BE2C (cell line): ENCODE data around the gene BACE2.

Experiments
- DNase-seq: peaks from one replicate; pipeline ENCODE4 v3.0.0-alpha.2; 2020
- H3K27me3 ChIP-seq: fragments of 250-450 bp; sonication (Bioruptor Pico); 2 replicates; pipeline ENCODE4 v1.5.1; 2020; ENCODE audit warnings: mild to moderate bottlenecking
- H3K36me3 ChIP-seq: fragments of 250-450 bp; sonication (Bioruptor Pico); 2 replicates; pipeline ENCODE4 v1.5.1; 2020; ENCODE audit warnings: mild to moderate bottlenecking
- H3K4me1 ChIP-seq: fragments of 250-450 bp; sonication (Bioruptor Pico); 2 replicates; pipeline ENCODE4 v1.5.1; 2020
- H3K4me3 ChIP-seq: 2 replicates; pipeline ENCODE4 v1.5.1; 2011; ENCODE audit warnings: low read depth, low read length
- H3K9me3 ChIP-seq: fragments of 250-450 bp; sonication (Bioruptor Pico); 2 replicates; pipeline ENCODE4 v1.5.1; 2020
- TF ChIP-seq, protein P1 (sequence below): IDR thresholded peaks from 2 replicates; pipeline ENCODE4 v1.5.1; 2012; ENCODE audit warnings: mild to moderate bottlenecking, low read depth, low read length

Gene BACE2

DNA sequence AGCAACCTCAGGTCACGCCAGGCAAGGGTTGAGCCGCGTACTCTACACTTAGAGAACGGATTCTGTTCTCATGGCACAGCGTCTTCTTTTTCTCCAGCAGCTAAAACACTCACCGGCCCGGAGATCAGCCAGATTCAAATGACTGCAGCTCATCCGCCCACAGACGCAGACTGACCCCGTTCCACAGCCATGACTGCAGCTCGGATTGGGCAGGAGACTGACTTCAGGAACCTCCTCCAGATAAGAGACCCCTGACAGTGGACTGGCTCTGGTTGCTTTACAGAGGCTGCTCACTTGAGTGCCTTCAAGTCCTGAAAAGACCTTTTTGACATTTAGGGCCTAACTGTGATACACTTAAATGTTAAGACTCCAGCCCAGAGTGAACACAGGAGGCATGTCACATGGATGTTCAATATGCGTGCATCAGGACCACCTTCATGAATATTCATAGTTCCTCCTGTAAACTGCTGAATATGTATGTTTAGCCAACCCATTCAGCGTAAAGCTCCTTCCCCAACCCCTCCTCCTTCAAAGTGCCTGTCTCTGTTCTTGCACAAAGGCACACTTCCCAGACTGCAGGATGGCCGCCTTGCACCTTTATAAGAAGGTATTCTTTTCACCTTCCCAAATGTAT lies 42.6 kb downstream of the BACE2 start:
- no peaks in the 10 kb centered on the region; the same call in 1 of the 2 replicates for H3K9me3 ChIP-seq
- TF ChIP-seq, protein P1, sequence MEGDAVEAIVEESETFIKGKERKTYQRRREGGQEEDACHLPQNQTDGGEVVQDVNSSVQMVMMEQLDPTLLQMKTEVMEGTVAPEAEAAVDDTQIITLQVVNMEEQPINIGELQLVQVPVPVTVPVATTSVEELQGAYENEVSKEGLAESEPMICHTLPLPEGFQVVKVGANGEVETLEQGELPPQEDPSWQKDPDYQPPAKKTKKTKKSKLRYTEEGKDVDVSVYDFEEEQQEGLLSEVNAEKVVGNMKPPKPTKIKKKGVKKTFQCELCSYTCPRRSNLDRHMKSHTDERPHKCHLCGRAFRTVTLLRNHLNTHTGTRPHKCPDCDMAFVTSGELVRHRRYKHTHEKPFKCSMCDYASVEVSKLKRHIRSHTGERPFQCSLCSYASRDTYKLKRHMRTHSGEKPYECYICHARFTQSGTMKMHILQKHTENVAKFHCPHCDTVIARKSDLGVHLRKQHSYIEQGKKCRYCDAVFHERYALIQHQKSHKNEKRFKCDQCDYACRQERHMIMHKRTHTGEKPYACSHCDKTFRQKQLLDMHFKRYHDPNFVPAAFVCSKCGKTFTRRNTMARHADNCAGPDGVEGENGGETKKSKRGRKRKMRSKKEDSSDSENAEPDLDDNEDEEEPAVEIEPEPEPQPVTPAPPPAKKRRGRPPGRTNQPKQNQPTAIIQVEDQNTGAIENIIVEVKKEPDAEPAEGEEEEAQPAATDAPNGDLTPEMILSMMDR, result no peak
- H3K4me3 ChIP-seq, result no peak overlapping the region
- H3K36me3 ChIP-seq, result no peaks in the 10 kb centered on the region
- DNase-seq, result no peak
- no peaks in the 10 kb centered on the region for H3K4me1 ChIP-seq
- no peaks in the 10 kb centered on the region for H3K27me3 ChIP-seq

DNA sequence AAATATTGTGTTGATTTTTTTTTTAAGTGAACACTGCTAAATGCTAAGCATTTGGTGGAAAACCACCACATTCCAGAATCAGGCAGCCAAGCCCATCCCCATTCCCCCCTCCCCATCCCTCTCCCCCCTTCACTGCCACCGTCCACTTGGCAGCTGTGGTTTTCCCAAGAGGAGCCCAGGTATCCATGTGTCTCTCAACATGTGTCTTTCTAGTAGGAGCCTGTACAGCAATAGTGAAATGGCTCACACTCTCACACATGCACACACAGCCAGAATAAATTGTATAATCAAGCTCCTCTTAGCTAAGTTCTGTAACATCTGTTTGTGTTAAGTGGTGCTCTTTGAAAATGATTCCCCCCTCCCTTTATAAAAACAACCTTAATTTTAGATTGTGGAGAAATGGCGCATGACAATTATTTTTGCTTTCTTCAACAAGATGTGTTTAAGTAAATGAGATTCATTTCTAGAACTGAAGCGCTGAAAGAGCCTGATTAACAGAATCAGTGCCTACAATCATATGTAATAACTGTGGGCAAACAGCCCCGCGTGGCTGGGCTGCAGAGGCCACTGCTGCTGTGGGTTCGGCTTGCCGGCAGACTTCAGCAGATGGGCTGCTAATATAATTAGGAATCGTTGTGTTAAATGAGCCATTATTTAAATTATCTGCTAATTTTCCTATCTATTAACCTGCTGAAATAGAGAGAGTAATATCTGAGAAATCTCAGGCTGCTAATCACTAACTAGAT lies 43.3 kb downstream of the BACE2 start:
- Histone ChIP-seq H3K4me1 (no peaks in the 10 kb centered on the region), H3K36me3 (no peaks in the 10 kb centered on the region), H3K4me3 (no peak overlapping the region), H3K9me3 (no peaks in the 10 kb centered on the region; the same call in 1 of the 2 replicates), H3K27me3 (no peaks in the 10 kb centered on the region)
- TF ChIP-seq, protein P1, result no peak
- DNase-seq, result no peak

DNA sequence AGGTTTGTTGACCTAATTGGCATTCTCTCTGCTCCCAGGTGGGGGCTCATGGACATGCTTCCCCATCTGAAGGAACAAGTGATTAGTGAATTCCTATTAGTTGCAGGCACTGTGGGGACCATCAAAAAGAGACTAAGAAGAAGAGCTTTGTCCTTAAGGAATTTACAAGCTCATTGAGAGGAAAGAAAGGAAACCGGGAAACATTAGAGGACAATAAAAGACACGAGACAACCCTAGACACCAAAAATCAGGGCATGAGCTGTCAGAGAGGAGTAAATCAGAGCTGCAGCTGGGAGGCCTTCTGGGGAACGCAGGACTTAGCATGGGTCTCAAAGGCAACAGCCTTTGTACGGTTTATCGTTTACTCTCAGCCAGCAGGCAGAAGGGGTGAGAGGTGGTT lies 45.1 kb downstream of the BACE2 start:
- Histone ChIP-seq H3K4me3 (no peak overlapping the region), H3K4me1 (no peaks in the 10 kb centered on the region), H3K9me3 (no peaks in the 10 kb centered on the region; the same call in 1 of the 2 replicates), H3K36me3 (no peaks in the 10 kb centered on the region), H3K27me3 (no peaks in the 10 kb centered on the region)
- TF ChIP-seq, protein P1, result no peak
- DNase-seq, result no peak

DNA sequence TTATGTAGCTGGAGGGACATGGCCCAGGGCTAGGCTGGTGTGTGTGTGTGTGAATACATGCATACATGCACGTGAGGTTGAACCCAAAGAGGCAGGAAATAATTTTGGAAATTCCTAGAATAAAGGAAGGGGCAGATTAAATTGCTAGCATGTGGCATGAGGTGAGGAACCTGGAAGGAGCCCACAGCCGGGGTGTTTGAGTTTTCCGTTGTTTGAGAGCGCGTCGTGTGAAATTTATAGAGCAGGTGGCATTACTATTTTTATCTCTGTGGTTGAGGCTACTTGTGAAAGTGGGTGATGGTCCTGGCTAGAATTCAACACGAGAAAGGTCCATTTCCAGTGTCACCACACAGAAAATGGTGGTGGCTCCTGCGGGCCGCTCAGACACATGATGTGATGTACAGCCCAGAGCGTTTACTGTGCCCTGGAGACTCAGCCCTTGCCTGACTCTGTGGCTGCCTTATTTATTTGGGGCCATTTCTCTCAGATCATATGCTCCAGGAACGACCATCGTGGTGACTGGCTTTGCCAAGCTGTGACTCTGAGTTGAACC lies 48.0 kb downstream of the BACE2 start:
- DNase-seq, result no peak
- no peaks in the 10 kb centered on the region for H3K4me1 ChIP-seq
- no peaks in the 10 kb centered on the region for H3K36me3 ChIP-seq
- no peaks in the 10 kb centered on the region for H3K27me3 ChIP-seq
- no peak overlapping the region for H3K4me3 ChIP-seq
- TF ChIP-seq, protein P1, result no peak
- no peaks in the 10 kb centered on the region for H3K9me3 ChIP-seq

DNA sequence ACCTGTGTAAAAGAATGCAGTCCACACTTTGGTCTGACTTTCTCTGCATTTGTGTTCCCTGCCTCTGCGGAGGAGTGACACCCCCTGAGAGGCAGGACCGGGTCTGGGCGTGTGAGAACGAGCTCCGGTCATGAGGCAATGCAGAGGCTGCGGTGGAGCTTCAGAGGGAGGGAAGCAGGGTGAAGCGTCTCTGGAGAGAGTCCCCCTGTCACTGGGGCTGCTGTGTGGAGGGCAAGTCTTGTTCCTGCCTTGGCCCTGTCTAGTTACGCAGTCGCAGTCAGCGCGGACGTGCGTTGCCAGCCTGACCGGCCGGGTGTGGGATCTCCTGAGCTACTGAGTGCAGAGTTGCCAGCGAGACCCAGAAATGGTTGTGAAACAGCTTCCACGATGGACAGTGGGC lies 48.5 kb downstream of the BACE2 start:
- TF ChIP-seq, protein P1, result no peak
- no peaks in the 10 kb centered on the region for H3K9me3 ChIP-seq
- no peak overlapping the region for H3K4me3 ChIP-seq
- no peaks in the 10 kb centered on the region for H3K36me3 ChIP-seq
- no peaks in the 10 kb centered on the region for H3K4me1 ChIP-seq
- no peak for DNase-seq
- no peaks in the 10 kb centered on the region for H3K27me3 ChIP-seq
